Naive thymus-derived CD4-positive, alpha-beta T cell (primary cell): ENCODE results near the gene VSIG10. TPM values are rescaled to one million over a fixed set of nuclear protein-coding genes. Genes with fewer than 3 reads are reported as not detected.
"Not testable (repeated sequence)": the region's sequence is repeated elsewhere in the genome, so short reads cannot be mapped to it uniquely, and the experiment has no call there.

Source experiments
- ATAC-seq: fragments of 150-1000 bp; cut with Tn5 transposase; 2 replicates; pipeline ENCODE4 v1.10.0; 2021; ENCODE audit warnings: mild to moderate bottlenecking, moderate library complexity
- CTCF ChIA-PET: fragments of 350-600 bp; sonication (Branson Sonifier 250); formaldehyde crosslinking; loops from one replicate; lab custom pipeline; 2021; ENCODE audit warnings: antibody characterized with exemption; lab: Charles Lee
- POLR2A ChIA-PET: fragments of 350-600 bp; sonication (Branson Sonifier 250); formaldehyde crosslinking; loops from one replicate; lab custom pipeline; 2021; ENCODE audit warnings: antibody characterized with exemption, inconsistent platforms; lab: Charles Lee
- DNase-seq, 9 donors: peaks; one replicate each; pipeline versions ENCODE4 v3.0.0 to v3.0.0-alpha.2; 2020 to 2022; ENCODE audit warnings: mixed read lengths in 1 of 9
- H3K27ac ChIP-seq: one replicate; pipeline ENCODE4 v1.7.0; 2013; ENCODE audit warnings: mild to moderate bottlenecking, low read depth, low read length, moderate library complexity
- H3K27me3 ChIP-seq, 2 donors: one replicate each; pipeline ENCODE4 v1.7.0; 2013; ENCODE audit warnings: low read length in 2 of 2, mild to moderate bottlenecking in 2 of 2, moderate library complexity in 2 of 2; ENCODE audit not compliant: control insufficient read depth in 2 of 2, insufficient read depth in 2 of 2
- H3K36me3 ChIP-seq, 3 experiments: 1 replicate in 2 of 3; 2 replicates in 1 of 3; pipeline ENCODE4 v1.7.0; 2013; ENCODE audit warnings: low read length in 3 of 3, mild to moderate bottlenecking in 3 of 3, moderate library complexity in 1 of 3; ENCODE audit not compliant: insufficient read depth in 3 of 3, control insufficient read depth in 2 of 3
- H3K4me1 ChIP-seq, 2 donors: one replicate each; pipeline ENCODE4 v1.7.0; 2013; ENCODE audit warnings: low read length in 2 of 2, mild to moderate bottlenecking in 2 of 2, moderate library complexity in 1 of 2; ENCODE audit not compliant: control insufficient read depth in 2 of 2, insufficient read depth in 2 of 2
- H3K4me3 ChIP-seq: 2 replicates; pipeline ENCODE4 v1.7.0; 2013; ENCODE audit warnings: mild to moderate bottlenecking, low read length
- H3K9me3 ChIP-seq, 3 experiments: 1 replicate in 2 of 3; 2 replicates in 1 of 3; pipeline ENCODE4 v1.7.0; 2013; ENCODE audit warnings: low read length in 3 of 3; ENCODE audit not compliant: control insufficient read depth in 2 of 3
- H3K27ac Mint-ChIP-seq, 9 donors: one replicate each; pipeline ENCODE4 v1.8.0; 2020 to 2022; ENCODE audit warnings: mixed read lengths in 9 of 9, mild to moderate bottlenecking in 8 of 9, moderate library complexity in 5 of 9, inconsistent platforms in 2 of 9
- H3K27me3 Mint-ChIP-seq, 5 donors: one replicate each; pipeline ENCODE4 v1.8.0; 2021 to 2022; ENCODE audit warnings: mixed read lengths in 5 of 5, mild to moderate bottlenecking in 1 of 5
- H3K36me3 Mint-ChIP-seq, 5 donors: one replicate each; pipeline ENCODE4 v1.8.0; 2020 to 2022; ENCODE audit warnings: mixed read lengths in 5 of 5, mild to moderate bottlenecking in 3 of 5, inconsistent platforms in 1 of 5
- H3K4me1 Mint-ChIP-seq, 7 donors: one replicate each; pipeline ENCODE4 v1.8.0; 2020 to 2022; ENCODE audit warnings: mixed read lengths in 7 of 7, mild to moderate bottlenecking in 3 of 7, inconsistent platforms in 1 of 7
- H3K4me3 Mint-ChIP-seq, 10 donors: one replicate each; pipeline ENCODE4 v1.8.0; 2020 to 2022; ENCODE audit warnings: mild to moderate bottlenecking in 10 of 10, mixed read lengths in 10 of 10, moderate library complexity in 6 of 10, inconsistent platforms in 2 of 10
- H3K9me3 Mint-ChIP-seq, 11 donors: one replicate each; pipeline ENCODE4 v1.8.0; 2020 to 2022; ENCODE audit warnings: mixed read lengths in 11 of 11, mild to moderate bottlenecking in 4 of 11, inconsistent platforms in 1 of 11, moderate library complexity in 1 of 11
- intact Hi-C, 2 donors: fragments of 100-400 bp; cut with micrococcal nuclease; formaldehyde crosslinking; loops; one replicate each; pipeline ENCODE4 v1.15.1; 2023
- polyA plus RNA-seq, 2 donors: library from polyadenylated mRNA; unstranded; fragments of 300-500 nt; fragmentation: Illumina TruSeq; gene quantifications; one replicate each; pipeline ENCODE4 v1.2.3, GENCODE V29; 2021
- total RNA-seq, 6 experiments: library from RNA in 5 of 6; stranded (reverse) in 5 of 6; gene quantifications; 1 replicate in 5 of 6; 2 replicates in 1 of 6; pipeline ENCODE4 v1.2.3 and lab custom pipeline; 2021 to 2026

Gene VSIG10
- total and polyA plus RNA-seq, 7 experiments from 2014 or later = 1.5 to 8.5 (median 5.3) TPM

DNA sequence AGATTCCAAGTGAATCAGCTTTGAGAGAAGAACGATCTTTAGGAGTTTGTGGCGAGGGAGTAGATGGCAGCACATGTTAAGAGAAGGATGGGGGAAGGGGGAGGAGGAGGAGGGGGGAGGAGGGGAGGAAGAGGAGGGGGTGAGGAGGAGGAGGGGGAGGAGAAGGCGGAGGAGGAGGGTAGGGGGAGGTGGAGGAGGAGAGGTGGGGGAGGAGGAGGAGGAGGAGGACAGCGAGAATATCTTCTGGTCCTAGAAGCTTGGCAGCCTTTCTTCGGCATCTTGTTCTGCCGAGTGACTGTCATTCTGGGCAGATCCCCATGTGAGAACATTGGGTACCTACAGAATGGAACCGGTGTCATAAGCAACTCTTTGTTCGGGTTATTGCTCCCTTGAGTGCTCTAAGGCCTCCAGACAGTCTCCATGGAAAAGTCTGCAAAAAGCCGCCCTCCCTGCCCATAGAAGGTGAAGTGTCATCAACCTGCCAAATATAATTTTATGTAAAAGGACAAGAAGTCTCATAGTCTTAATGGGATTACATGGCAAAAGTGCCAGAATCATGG, 80.4 kb downstream of the VSIG10 start:
- Mint-ChIP-seq H3K27me3 (no peaks in the 10 kb centered on the region), H3K4me1 (peaks cover 0 to 18% (median 0%) of the 10 kb centered on the region in 7 donors), H3K4me3 (no peak overlapping the region), H3K36me3 (peaks cover 4 to 58% (median 21%) of the 10 kb centered on the region in 5 donors), H3K9me3 (no peaks in the 10 kb centered on the region), H3K27ac (peak overlapping the region in 1 of 9 donors; percentile 65)
- no peaks in the 10 kb centered on the region for H3K9me3 ChIP-seq
- no peaks in the 10 kb centered on the region for H3K27me3 ChIP-seq
- no peak overlapping the region for H3K27ac ChIP-seq
- H3K4me3 ChIP-seq = no peak overlapping the region
- peaks cover 0 to 71% (median 0%) of the 10 kb centered on the region in 3 experiments for H3K36me3 ChIP-seq
- intact Hi-C loops = no loop called here
- CTCF ChIA-PET = no interaction called here
- DNase-seq = no peak
- no peaks in the 10 kb centered on the region for H3K4me1 ChIP-seq
- no peak for ATAC-seq
- POLR2A ChIA-PET = no interaction called here

DNA sequence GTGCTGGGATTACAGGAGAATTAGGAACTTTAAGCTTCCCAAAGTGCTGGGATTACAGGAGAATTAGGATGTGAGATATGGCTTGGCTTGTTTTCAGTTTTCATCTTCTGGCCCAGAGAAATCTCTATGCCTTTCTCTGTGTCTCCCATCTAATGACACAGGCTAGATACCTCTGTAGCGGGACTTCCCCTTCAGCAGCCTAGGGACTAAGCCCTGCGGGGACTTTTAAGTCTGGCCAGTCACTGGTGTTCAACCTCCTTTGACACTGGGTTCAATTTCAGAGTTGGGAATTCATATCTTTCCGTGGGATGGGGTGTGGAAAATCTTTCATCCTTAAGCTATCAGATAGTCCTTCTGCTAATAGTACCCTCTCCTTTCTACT, 81.1 kb downstream of the VSIG10 start:
- POLR2A ChIA-PET = no interaction called here
- H3K4me3 Mint-ChIP-seq = no peak overlapping the region
- no peaks in the 10 kb centered on the region for H3K27me3 Mint-ChIP-seq
- no peaks in the 10 kb centered on the region for H3K9me3 Mint-ChIP-seq
- DNase-seq = no peak
- H3K27me3 ChIP-seq = no peaks in the 10 kb centered on the region
- H3K4me1 ChIP-seq = peaks cover 0 to under 1% of the 10 kb centered on the region in 2 donors
- H3K4me3 ChIP-seq = no peak overlapping the region
- no peak for ATAC-seq
- H3K27ac ChIP-seq = no peak overlapping the region
- peaks cover 0 to 66% (median 0%) of the 10 kb centered on the region in 3 experiments for H3K36me3 ChIP-seq
- peak overlapping the region in 1 of 9 donors; percentile 65 for H3K27ac Mint-ChIP-seq
- CTCF ChIA-PET = no interaction called here
- H3K36me3 Mint-ChIP-seq = peaks cover 4 to 55% (median 25%) of the 10 kb centered on the region in 5 donors
- H3K9me3 ChIP-seq = no peaks in the 10 kb centered on the region
- intact Hi-C loops = no loop called here
- H3K4me1 Mint-ChIP-seq = peaks cover 4 to 24% (median 7%) of the 10 kb centered on the region in 7 donors

DNA sequence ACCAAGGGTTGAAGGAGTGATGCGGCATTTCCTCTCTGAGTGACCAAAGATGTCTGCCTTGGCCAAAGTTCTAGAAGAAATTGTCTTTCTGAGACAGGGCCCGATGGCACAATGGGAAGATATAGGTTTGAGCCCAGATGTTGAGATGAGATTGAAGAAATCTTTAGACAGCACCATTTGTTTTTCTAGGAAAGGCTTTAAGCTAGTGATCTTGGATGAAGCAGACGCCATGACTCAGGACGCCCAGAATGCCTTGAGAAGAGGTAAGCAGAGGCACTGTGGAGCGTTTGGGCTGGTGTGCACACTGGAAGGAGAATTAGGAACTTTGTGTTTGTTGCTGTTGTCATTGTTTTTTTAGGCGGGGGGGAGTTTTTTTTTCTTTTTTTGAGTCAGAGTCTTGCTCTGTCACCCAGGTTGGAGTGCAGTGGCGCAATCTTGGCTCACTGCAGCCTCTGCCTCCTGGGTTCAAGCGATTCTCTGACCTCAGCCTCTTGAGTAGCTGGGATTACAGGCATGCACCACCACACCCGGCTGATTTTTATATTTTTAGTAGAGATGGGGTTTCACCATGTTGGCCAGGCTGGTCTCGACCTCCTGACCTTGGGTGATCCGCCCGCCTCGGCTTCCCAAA, 81.6 kb downstream of the VSIG10 start:
- H3K4me3 Mint-ChIP-seq, ATAC-seq, H3K27ac ChIP-seq, H3K9me3 ChIP-seq, DNase-seq, H3K9me3 Mint-ChIP-seq, CTCF ChIA-PET, POLR2A ChIA-PET, H3K27me3 Mint-ChIP-seq, H3K4me1 ChIP-seq, H3K4me3 ChIP-seq, intact Hi-C loops, H3K27me3 ChIP-seq: not testable (repeated sequence)
- Mint-ChIP-seq H3K36me3 (peaks cover 4 to 54% (median 24%) of the 10 kb centered on the region in 5 donors), H3K27ac (peak overlapping the region in 3 of 9 donors; percentile 34 to 68 (median 55)), H3K4me1 (peaks cover 7 to 27% (median 12%) of the 10 kb centered on the region in 7 donors)
- H3K36me3 ChIP-seq = peaks cover 0 to 61% (median 0%) of the 10 kb centered on the region in 3 experiments

DNA sequence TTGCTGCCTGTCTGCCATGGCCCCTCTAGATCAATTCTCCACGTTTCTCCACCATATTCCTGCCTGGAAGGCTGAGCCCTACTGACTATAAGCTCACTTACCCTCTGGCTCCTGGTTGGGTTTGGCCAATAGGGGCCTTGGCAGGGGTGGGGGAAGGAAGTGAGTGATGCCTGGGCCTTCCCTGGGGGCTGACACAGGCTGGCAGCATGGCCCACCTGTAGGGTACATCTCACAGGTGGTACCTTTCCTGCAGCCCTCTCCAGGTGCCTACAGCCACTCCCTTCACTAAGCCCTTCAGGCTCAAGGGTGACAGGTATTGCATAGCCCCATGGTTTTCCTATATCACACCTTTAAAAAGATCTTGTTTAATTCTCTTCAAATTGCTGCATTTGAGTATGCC, 83.8 kb downstream of the VSIG10 start:
- Mint-ChIP-seq H3K4me3 (no peak overlapping the region), H3K27ac (peak overlapping the region in 1 of 9 donors; percentile 26), H3K36me3 (peaks cover 0 to 33% (median 11%) of the 10 kb centered on the region in 5 donors), H3K4me1 (peaks cover 17 to 36% (median 18%) of the 10 kb centered on the region in 7 donors), H3K27me3 (peaks cover 0 to 3% (median 0%) of the 10 kb centered on the region in 5 donors), H3K9me3 (peaks cover 0 to 5% (median 0%) of the 10 kb centered on the region in 11 donors)
- Histone ChIP-seq H3K27ac (no peak overlapping the region), H3K4me1 (peaks cover 10 to 13% of the 10 kb centered on the region in 2 donors), H3K4me3 (no peak overlapping the region), H3K9me3 (no peaks in the 10 kb centered on the region), H3K36me3 (peaks cover 0 to 43% (median 0%) of the 10 kb centered on the region in 3 experiments), H3K27me3 (no peaks in the 10 kb centered on the region)
- POLR2A ChIA-PET = no interaction called here
- intact Hi-C loops = no loop called here
- CTCF ChIA-PET = no interaction called here
- ATAC-seq (no peak), DNase-seq (no peak)

DNA sequence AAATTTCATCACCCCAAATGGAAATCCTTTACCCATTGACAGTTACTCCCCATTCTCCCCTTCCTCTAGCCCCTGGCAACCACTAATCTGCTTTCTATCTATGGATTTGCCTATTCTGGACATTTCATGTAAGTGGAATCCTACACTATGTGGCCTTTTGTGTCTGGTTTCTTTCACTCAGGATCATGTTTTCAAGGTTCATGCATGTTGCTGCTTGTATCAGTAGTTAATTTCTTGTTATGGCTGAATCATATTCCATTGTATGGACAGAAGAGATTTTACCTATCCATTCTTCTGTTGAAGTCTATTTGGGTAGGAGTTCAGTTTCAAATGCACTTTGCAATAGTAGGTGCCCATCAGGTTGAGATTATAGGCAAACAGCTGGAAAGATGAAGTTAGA, 85.9 kb downstream of the VSIG10 start:
- peaks cover 0 to 25% (median 6%) of the 10 kb centered on the region in 5 donors for H3K36me3 Mint-ChIP-seq
- ChIA-PET POLR2A (interaction anchor here (0.7 to 2.2 kb wide), 2 partner anchors 19 to 42 kb away, joined by 3 to 9 read pairs; partner anchors contain the start of gene WSB2), CTCF (no interaction called here)
- Histone ChIP-seq H3K4me3 (no peak overlapping the region), H3K27me3 (no peaks in the 10 kb centered on the region), H3K9me3 (no peaks in the 10 kb centered on the region), H3K4me1 (peaks cover 10 to 13% of the 10 kb centered on the region in 2 donors), H3K27ac (no peak overlapping the region), H3K36me3 (peaks cover 0 to 33% (median 0%) of the 10 kb centered on the region in 3 experiments)
- intact Hi-C loops = loop anchor here (2.0 to 5.0 kb wide), 5 partner anchors 15 to 1281 kb away; partner anchors contain the start of genes FBXO21 (in 2 of the 2), KSR2 (in 1 of the 2), RNFT2 (in 1 of the 2) and SPRING1 (in 1 of the 2)
- DNase-seq = no peak
- peaks cover 0 to 7% (median 0%) of the 10 kb centered on the region in 5 donors for H3K27me3 Mint-ChIP-seq
- peaks cover 0 to 5% (median 0%) of the 10 kb centered on the region in 11 donors for H3K9me3 Mint-ChIP-seq
- H3K4me3 Mint-ChIP-seq = peak overlapping the region; percentile 59 to 95 (median 91)
- H3K4me1 Mint-ChIP-seq = peaks cover 17 to 35% (median 18%) of the 10 kb centered on the region in 7 donors
- peak overlapping the region in 2 of 9 donors; percentile 25 to 71 for H3K27ac Mint-ChIP-seq
- no peak for ATAC-seq

DNA sequence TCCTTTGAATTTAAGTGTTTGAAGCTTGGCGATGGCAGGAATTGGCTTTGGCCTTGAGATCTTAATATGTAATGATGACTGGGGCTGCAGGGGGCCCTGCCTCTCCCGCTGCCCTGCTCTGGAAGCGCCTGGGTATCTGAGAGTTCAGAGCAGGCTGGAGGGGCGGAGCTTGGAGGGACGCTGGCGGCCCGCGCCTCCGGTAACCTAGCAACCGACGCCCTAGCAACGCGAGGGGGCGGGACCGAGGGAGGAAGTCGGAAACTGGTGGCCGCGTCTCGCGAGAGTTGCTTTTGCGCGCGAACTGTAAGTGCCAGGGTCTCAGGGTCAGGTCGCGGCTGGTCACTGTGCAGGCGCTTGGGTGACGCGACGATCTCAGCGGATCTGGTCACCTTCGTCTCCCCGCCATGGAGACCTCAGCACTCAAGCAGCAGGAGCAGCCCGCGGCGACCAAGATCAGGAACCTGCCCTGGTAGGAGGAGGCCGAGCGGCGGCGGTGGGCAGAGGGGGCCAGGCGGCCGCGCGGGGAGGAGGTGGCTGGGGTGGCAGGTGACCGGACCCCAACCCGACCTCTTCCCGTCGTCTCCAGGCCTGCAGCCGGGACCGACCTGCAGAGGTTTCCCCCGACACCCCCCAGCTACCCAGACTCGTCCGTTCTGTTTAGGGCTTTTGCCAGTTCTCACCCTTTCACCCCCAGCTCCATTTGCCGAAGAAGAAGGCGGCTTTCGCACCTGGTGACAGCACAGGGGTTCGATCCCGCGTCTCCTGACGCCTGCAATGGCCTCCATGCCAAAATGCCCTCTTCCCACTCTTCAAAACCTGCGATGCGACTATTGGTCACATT, 87.2 kb downstream of the VSIG10 start, which contains the start of gene RFC5:
TSS of gene RFC5 (plus strand) at position 280 of the 841 bp plus-strand sequence. CDS start at position 405, 125 bp downstream.
- POLR2A ChIA-PET = interaction anchor here (1.1 to 2.2 kb wide), 4 partner anchors 9 to 343 kb away, joined by 3 to 9 read pairs (median 4); partner anchors contain the start of gene WSB2
- H3K36me3 Mint-ChIP-seq = peaks cover 0 to 21% (median 5%) of the 10 kb centered on the region in 5 donors

More for the DNA sequence above, 87.2 kb downstream of the VSIG10 start, which contains the start of gene RFC5:
- peak within 1 kb of the TSS; percentile 80 for H3K4me3 ChIP-seq
- H3K27ac ChIP-seq = peak within 1 kb of the TSS; percentile 69
- no peaks in the 10 kb centered on the region for H3K27me3 ChIP-seq
- peak; percentile 99 for ATAC-seq
- peak within 1 kb of the TSS; percentile 89 to 95 (median 92) for H3K4me3 Mint-ChIP-seq
- peaks cover 0 to 22% (median 0%) of the 10 kb centered on the region in 3 experiments for H3K36me3 ChIP-seq
- H3K27ac Mint-ChIP-seq = peak within 1 kb of the TSS; percentile 82 to 95 (median 92)
- intact Hi-C loops = loop anchor here (1.0 to 5.0 kb wide), 11 partner anchors 16 to 1651 kb away; partner anchors contain the start of genes FBXO21 (in 2 of the 2), PEBP1 (in 2 of the 2), KSR2 (in 1 of the 2) and RNFT2 (in 1 of the 2)
- peaks cover 10 to 13% of the 10 kb centered on the region in 2 donors for H3K4me1 ChIP-seq
- H3K27me3 Mint-ChIP-seq = peaks cover 0 to 7% (median 0%) of the 10 kb centered on the region in 5 donors
- peak; percentile 93 to 98 (median 97) for DNase-seq
- CTCF ChIA-PET = interaction anchor here (0.6 to 1.4 kb wide), 2 partner anchors 45 to 1366 kb away, joined by 3 read pairs; no protein-coding TSS in a partner anchor
- H3K9me3 Mint-ChIP-seq = peaks cover 0 to 5% (median 0%) of the 10 kb centered on the region in 11 donors
- no peaks in the 10 kb centered on the region for H3K9me3 ChIP-seq
- peaks cover 11 to 29% (median 18%) of the 10 kb centered on the region in 7 donors for H3K4me1 Mint-ChIP-seq
